ENCODE results near the gene DEUP1.

Gene DEUP1

GRCh38 chr11:93487032-93487483, 156.5 kb downstream of the DEUP1 start:
- H3K27me3 Mint-ChIP-seq (ENCODE audit: low read depth) = no peaks in the 10 kb centered on the region
- TF ChIP-seq CTCF (IDR thresholded peaks at IDR 0.05; ENCODE audit: unreplicated experiment in 3 of 3) = no peak
- H3K27ac Mint-ChIP-seq = no peak overlapping the region
- H3K9me3 Mint-ChIP-seq = no peaks in the 10 kb centered on the region
- H3K36me3 Mint-ChIP-seq (ENCODE audit: low read depth) = no peaks in the 10 kb centered on the region
- H3K4me1 Mint-ChIP-seq = peaks cover 26% of the 10 kb centered on the region
- H3K4me3 Mint-ChIP-seq = no peak overlapping the region
